Ovary (tissue), 3 donors: ENCODE measurements around the gene PPP1R1B.

Source experiments
- CTCF ChIP-seq, 3 donors: fragments of 450-650 bp in 2 of 3; fragments of 200-600 bp in 1 of 3; IDR thresholded peaks; one replicate each; pipeline versions ENCODE4 v1.5.1 to v1.8.0; 2016 to 2022; ENCODE audit warnings: antibody characterized with exemption in 3 of 3, mild to moderate bottlenecking in 1 of 3
- EP300 ChIP-seq: sonication (generic); formaldehyde crosslinking; IDR thresholded peaks from one replicate; pipeline ENCODE4 v1.6.1; 2017; ENCODE audit warnings: antibody characterized with exemption
- POLR2A ChIP-seq: fragments of 450-650 bp; IDR thresholded peaks from one replicate; pipeline ENCODE4 v1.6.1; 2017; ENCODE audit warnings: antibody characterized with exemption, mild to moderate bottlenecking, moderate library complexity
- donor health status: DM: no; HTN: no; CAD: no.

- TF ChIP-seq CTCF (IDR thresholded peaks at IDR 0.05) (no peak), POLR2A (no peak), EP300 (no peak)
These were observed 31.6 kb downstream of the PPP1R1B start for GRCh38 chr17:39658346-39658745.
